Neuronal stem cell (in vitro differentiated cells): Measurements from ENCODE around the gene CNTN5.

Source experiments
- DNase-seq: peaks from one replicate; pipeline ENCODE4 v3.0.0-alpha.2; 2013; ENCODE audit warnings: low spot score
- H2AFZ ChIP-seq: one replicate; pipeline ENCODE4 v1.6.1; 2013; ENCODE audit warnings: mild to moderate bottlenecking, low read length, inconsistent platforms
- H2AK5ac ChIP-seq: 2 replicates; pipeline ENCODE4 v1.6.1; 2013; ENCODE audit warnings: low read depth, mild to moderate bottlenecking, inconsistent platforms, low read length, moderate library complexity, mixed read lengths
- H2BK120ac ChIP-seq: 2 replicates; pipeline ENCODE4 v1.6.1; 2013; ENCODE audit warnings: low read depth, mild to moderate bottlenecking, inconsistent platforms, low read length, moderate library complexity, mixed read lengths
- H2BK12ac ChIP-seq: one replicate; pipeline ENCODE4 v1.6.1; 2013; ENCODE audit warnings: low read length, inconsistent platforms
- H2BK15ac ChIP-seq: 2 replicates; pipeline ENCODE4 v1.6.1; 2013; ENCODE audit warnings: mild to moderate bottlenecking, low read length, inconsistent platforms, mixed read lengths
- H2BK5ac ChIP-seq: one replicate; pipeline ENCODE4 v1.6.1; 2013; ENCODE audit warnings: inconsistent platforms, mild to moderate bottlenecking, low read length, moderate library complexity
- H3K14ac ChIP-seq: one replicate; pipeline ENCODE4 v1.6.1; 2013; ENCODE audit warnings: low read length, inconsistent platforms
- H3K18ac ChIP-seq: 2 replicates; pipeline ENCODE4 v1.6.1; 2013; ENCODE audit warnings: low read length, inconsistent platforms
- H3K23ac ChIP-seq: 2 replicates; pipeline ENCODE4 v1.6.1; 2013; ENCODE audit warnings: low read depth, mild to moderate bottlenecking, mixed read lengths, low read length, inconsistent platforms; ENCODE audit not compliant: poor library complexity
- H3K27ac ChIP-seq: replicated peaks from 3 replicates; pipeline ENCODE4 v1.5.1; 2013; ENCODE audit warnings: low read length, inconsistent platforms
- H3K27me3 ChIP-seq, 3 experiments: 2 replicates each; pipeline ENCODE4 v1.6.1; 2013; ENCODE audit warnings: low read length in 3 of 3, mild to moderate bottlenecking in 2 of 3, inconsistent platforms in 1 of 3, low read depth in 1 of 3, mixed read lengths in 1 of 3, moderate library complexity in 1 of 3; ENCODE audit not compliant: control insufficient read depth in 3 of 3, insufficient read depth in 3 of 3
- H3K36me3 ChIP-seq, 2 donors: replicated peaks in 1 of 2; 2 replicates each; pipeline ENCODE4 v1.6.1; 2013; ENCODE audit warnings: low read length in 2 of 2; ENCODE audit not compliant: control insufficient read depth in 2 of 2, insufficient read depth in 2 of 2
- H3K4ac ChIP-seq: 2 replicates; pipeline ENCODE4 v1.6.1; 2013; ENCODE audit warnings: inconsistent platforms, mild to moderate bottlenecking, low read length, moderate library complexity
- H3K4me1 ChIP-seq, 2 donors: 1 replicate in 1 of 2; 2 replicates in 1 of 2; pipeline ENCODE4 v1.6.1; 2013; ENCODE audit warnings: low read length in 2 of 2, low read depth in 1 of 2; ENCODE audit not compliant: control insufficient read depth in 2 of 2, insufficient read depth in 1 of 2
- H3K4me2 ChIP-seq: one replicate; pipeline ENCODE4 v1.6.1; 2013; ENCODE audit warnings: mild to moderate bottlenecking, low read length, inconsistent platforms; ENCODE audit not compliant: insufficient read depth, poor library complexity, severe bottlenecking
- H3K4me3 ChIP-seq, 2 donors: 2 replicates each; pipeline ENCODE4 v1.5.1; 2013; ENCODE audit warnings: low read length in 2 of 2, mild to moderate bottlenecking in 2 of 2, inconsistent platforms in 1 of 2, moderate library complexity in 1 of 2
- H3K79me1 ChIP-seq: one replicate; pipeline ENCODE4 v1.6.1; 2013; ENCODE audit warnings: low read depth, mild to moderate bottlenecking, inconsistent platforms, low read length, moderate library complexity
- H3K9ac ChIP-seq: one replicate; pipeline ENCODE4 v1.6.1; 2013; ENCODE audit warnings: mild to moderate bottlenecking, low read depth, low read length, inconsistent platforms; ENCODE audit not compliant: poor library complexity
- H3K9me3 ChIP-seq, 2 donors: replicated peaks in 1 of 2; 2 replicates each; pipeline versions ENCODE3 to v1.6.1; 2013; ENCODE audit warnings: low read length in 2 of 2, mild to moderate bottlenecking in 2 of 2, inconsistent platforms in 1 of 2, low read depth in 1 of 2, mixed read lengths in 1 of 2, moderate library complexity in 1 of 2; ENCODE audit not compliant: control insufficient read depth in 2 of 2, insufficient read depth in 1 of 2
- H4K8ac ChIP-seq: one replicate; pipeline ENCODE4 v1.6.1; 2013; ENCODE audit warnings: low read depth, mild to moderate bottlenecking, inconsistent platforms, low read length, moderate library complexity
- H4K91ac ChIP-seq: one replicate; pipeline ENCODE4 v1.6.1; 2013; ENCODE audit warnings: low read length, low read depth, mild to moderate bottlenecking, inconsistent platforms; ENCODE audit not compliant: poor library complexity
- WGBS, 2 donors: extraction: QIAGEN DNeasy Blood & Tissue Kit; methylation state at CpG; one replicate each; pipeline ENCODE4 v1.1.7; 2013; ENCODE audit warnings: missing lambda C conversion rate in 2 of 2, mixed read lengths in 1 of 2; ENCODE audit not compliant: insufficient read length in 2 of 2, insufficient replicate concordance in 1 of 2; ENCODE audit errors: extremely low coverage in 2 of 2; 5-methylcytosine and 5-hydroxymethylcytosine counted together

CNTN5 gene

GRCh38 chr11:99464985-99465384 lies 444.2 kb downstream of the CNTN5 start:
- H3K36me3 ChIP-seq = no peaks in the 10 kb centered on the region
- H3K23ac ChIP-seq = no peak overlapping the region
- no peaks in the 10 kb centered on the region for H3K9me3 ChIP-seq
- H3K14ac ChIP-seq = no peak overlapping the region
- no peak overlapping the region for H3K4me2 ChIP-seq
- H3K4me3 ChIP-seq = no peak overlapping the region
- H3K18ac ChIP-seq = no peak overlapping the region
- no peak overlapping the region for H3K4ac ChIP-seq
- no peak overlapping the region for H2AK5ac ChIP-seq
- no peaks in the 10 kb centered on the region for H3K4me1 ChIP-seq
- WGBS, 2 donors = no CpG with 5 or more reads among the region's 2 CpGs
- no peak overlapping the region for H2BK120ac ChIP-seq
- DNase-seq = no peak
- H2BK5ac ChIP-seq = no peak overlapping the region
- no peak overlapping the region for H3K9ac ChIP-seq
- H3K79me1 ChIP-seq = peaks cover 2% of the 10 kb centered on the region
- H3K27ac ChIP-seq = no peak overlapping the region
- no peak overlapping the region for H2AFZ ChIP-seq
- no peak overlapping the region for H2BK12ac ChIP-seq
- no peak overlapping the region for H4K8ac ChIP-seq
- H4K91ac ChIP-seq = no peak overlapping the region
- H3K27me3 ChIP-seq = no peaks in the 10 kb centered on the region
- no peak overlapping the region for H2BK15ac ChIP-seq

GRCh38 chr11:99489581-99489980 lies 468.8 kb downstream of the CNTN5 start:
- H4K91ac ChIP-seq = no peak overlapping the region
- no peak overlapping the region for H3K4ac ChIP-seq
- H3K27me3 ChIP-seq = no peaks in the 10 kb centered on the region
- no peak overlapping the region for H3K4me2 ChIP-seq
- H3K36me3 ChIP-seq = no peaks in the 10 kb centered on the region
- no peak overlapping the region for H2AK5ac ChIP-seq
- WGBS, 2 donors = no CpG with 5 or more reads among the region's 1 CpG
- H3K23ac ChIP-seq = no peak overlapping the region
- H3K9ac ChIP-seq = no peak overlapping the region
- no peak overlapping the region for H3K4me3 ChIP-seq
- H2BK120ac ChIP-seq = no peak overlapping the region
- H2BK5ac ChIP-seq = no peak overlapping the region
- H3K27ac ChIP-seq = no peak overlapping the region
- no peak overlapping the region for H2AFZ ChIP-seq
- no peak overlapping the region for H2BK15ac ChIP-seq
- no peak overlapping the region for H2BK12ac ChIP-seq
- no peaks in the 10 kb centered on the region for H3K9me3 ChIP-seq
- no peak overlapping the region for H3K18ac ChIP-seq
- no peak overlapping the region for H3K14ac ChIP-seq
- no peak overlapping the region for H4K8ac ChIP-seq
- no peaks in the 10 kb centered on the region for H3K79me1 ChIP-seq
- no peak for DNase-seq
- H3K4me1 ChIP-seq = no peaks in the 10 kb centered on the region

- Histone ChIP-seq H3K9ac (no peak overlapping the region), H3K9me3 (no peaks in the 10 kb centered on the region), H3K4me3 (no peak overlapping the region), H3K27me3 (no peaks in the 10 kb centered on the region), H3K4me1 (no peaks in the 10 kb centered on the region), H2AK5ac (no peak overlapping the region), H2BK15ac (no peak overlapping the region), H2BK12ac (no peak overlapping the region), H2BK120ac (no peak overlapping the region), H3K14ac (no peak overlapping the region), H3K27ac (no peak overlapping the region), H2BK5ac (no peak overlapping the region), H3K18ac (no peak overlapping the region), H2AFZ (no peak overlapping the region), H3K23ac (no peak overlapping the region), H4K8ac (no peak overlapping the region), H3K4me2 (no peak overlapping the region), H3K4ac (no peak overlapping the region), H3K79me1 (no peaks in the 10 kb centered on the region), H4K91ac (no peak overlapping the region), H3K36me3 (no peaks in the 10 kb centered on the region)
- DNase-seq = no peak
- WGBS, 2 donors = no CpG with 5 or more reads among the region's 4 CpGs
These were observed 473.3 kb downstream of the CNTN5 start for GRCh38 chr11:99494065-99494464.

GRCh38 chr11:99501655-99502054 lies 480.9 kb downstream of the CNTN5 start:
- H3K4ac ChIP-seq = no peak overlapping the region
- no peak overlapping the region for H3K4me3 ChIP-seq
- H3K4me1 ChIP-seq = no peaks in the 10 kb centered on the region
- H2AFZ ChIP-seq = no peak overlapping the region
- H2BK15ac ChIP-seq = no peak overlapping the region
- no peak overlapping the region for H3K14ac ChIP-seq
- no peak overlapping the region for H2BK120ac ChIP-seq
- no peaks in the 10 kb centered on the region for H3K9me3 ChIP-seq
- no peak overlapping the region for H3K18ac ChIP-seq
- no CpG with 5 or more reads among the region's 2 CpGs for WGBS, 2 donors
- no peaks in the 10 kb centered on the region for H3K79me1 ChIP-seq
- H3K36me3 ChIP-seq = no peaks in the 10 kb centered on the region
- H3K27ac ChIP-seq = no peak overlapping the region
- H2BK5ac ChIP-seq = no peak overlapping the region
- no peak for DNase-seq
- H4K8ac ChIP-seq = no peak overlapping the region
- H2AK5ac ChIP-seq = no peak overlapping the region
- H3K23ac ChIP-seq = no peak overlapping the region
- H3K9ac ChIP-seq = no peak overlapping the region
- no peak overlapping the region for H3K4me2 ChIP-seq
- H4K91ac ChIP-seq = no peak overlapping the region
- no peak overlapping the region for H2BK12ac ChIP-seq
- H3K27me3 ChIP-seq = no peaks in the 10 kb centered on the region
